Transverse colon (tissue), 3 donors: Measurements from ENCODE around the gene PEX13.

Source experiments
- POLR2A ChIP-seq: fragments of 450-650 bp; IDR thresholded peaks from one replicate; pipeline ENCODE4 v1.6.1; 2016; ENCODE audit warnings: antibody characterized with exemption, mild to moderate bottlenecking, moderate library complexity
- TF ChIP-seq, protein P1 (sequence below), 5 experiments: fragments of 200-600 bp in 3 of 5; fragments of 450-650 bp in 2 of 5; sonication (generic) in 3 of 5; IDR thresholded peaks; 1 replicate in 2 of 5; 2 replicates in 3 of 5; pipeline ENCODE4 v1.5.1; 2016 to 2017; ENCODE audit warnings: antibody characterized with exemption in 5 of 5, inconsistent platforms in 3 of 5, mild to moderate bottlenecking in 2 of 5, moderate library complexity in 1 of 5

DNA sequence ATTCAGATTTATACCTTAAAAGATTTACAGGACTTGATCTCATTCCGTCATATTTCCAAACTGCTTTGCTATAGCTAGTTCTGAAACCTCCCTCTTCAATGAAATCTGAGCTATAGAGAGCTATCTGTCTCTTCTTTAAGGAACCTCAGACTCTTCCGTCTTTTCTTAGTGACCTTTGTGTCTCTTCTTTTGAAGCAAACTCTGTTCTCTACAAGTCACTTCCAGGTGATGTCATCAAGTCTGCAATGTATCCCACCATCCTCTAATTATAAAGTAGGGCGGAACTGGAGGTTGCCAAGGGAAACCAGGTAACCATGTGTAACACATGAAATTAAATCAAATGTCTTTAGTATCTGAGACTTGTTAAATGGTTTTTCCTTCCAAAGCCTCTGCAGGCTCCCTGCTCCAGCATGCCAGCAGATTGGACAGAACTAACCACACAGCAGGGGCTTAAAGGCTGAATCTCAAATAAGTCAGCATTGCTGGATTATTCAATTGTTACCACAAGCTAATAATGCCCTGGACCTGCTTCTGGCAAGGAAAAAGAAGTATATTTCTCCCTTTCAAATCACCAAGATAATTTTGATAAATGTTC lies 41.2 kb upstream of the PEX13 start:
- TF ChIP-seq, protein P1, sequence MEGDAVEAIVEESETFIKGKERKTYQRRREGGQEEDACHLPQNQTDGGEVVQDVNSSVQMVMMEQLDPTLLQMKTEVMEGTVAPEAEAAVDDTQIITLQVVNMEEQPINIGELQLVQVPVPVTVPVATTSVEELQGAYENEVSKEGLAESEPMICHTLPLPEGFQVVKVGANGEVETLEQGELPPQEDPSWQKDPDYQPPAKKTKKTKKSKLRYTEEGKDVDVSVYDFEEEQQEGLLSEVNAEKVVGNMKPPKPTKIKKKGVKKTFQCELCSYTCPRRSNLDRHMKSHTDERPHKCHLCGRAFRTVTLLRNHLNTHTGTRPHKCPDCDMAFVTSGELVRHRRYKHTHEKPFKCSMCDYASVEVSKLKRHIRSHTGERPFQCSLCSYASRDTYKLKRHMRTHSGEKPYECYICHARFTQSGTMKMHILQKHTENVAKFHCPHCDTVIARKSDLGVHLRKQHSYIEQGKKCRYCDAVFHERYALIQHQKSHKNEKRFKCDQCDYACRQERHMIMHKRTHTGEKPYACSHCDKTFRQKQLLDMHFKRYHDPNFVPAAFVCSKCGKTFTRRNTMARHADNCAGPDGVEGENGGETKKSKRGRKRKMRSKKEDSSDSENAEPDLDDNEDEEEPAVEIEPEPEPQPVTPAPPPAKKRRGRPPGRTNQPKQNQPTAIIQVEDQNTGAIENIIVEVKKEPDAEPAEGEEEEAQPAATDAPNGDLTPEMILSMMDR (IDR thresholded peaks at IDR 0.05), result no peak
- no peak for TF ChIP-seq POLR2A
